A549 treated with CORT108297 at 1 μM for 4 hours (cell line): ENCODE data around the gene PAFAH2. TPM values are rescaled to one million over a fixed set of nuclear protein-coding genes. Genes with fewer than 3 reads are reported as not detected.

Experiments used
- total RNA-seq: library from RNA; stranded (reverse); fragments of 200-300 nt; extraction: Qiagen RNA extraction; gene quantifications from 5 replicates; pipeline ENCODE4 v1.2.3, GENCODE V29; 2022

PAFAH2 gene
- total RNA-seq: 7.5 to 9.6 TPM (median 7.6 TPM) in 5 replicates

GRCh38 chr1:25997828-25998761 is at the start of gene PAFAH2:
Gene PAFAH2 (minus strand): TSS chr1:25998063. CDS start chr1:25990816, 7,247 bp downstream.

GRCh38 chr1:26045722-26046245 is 47.9 kb upstream of the PAFAH2 start, which contains the start of gene SLC30A2:
Gene SLC30A2 (minus strand): TSS chr1:26046118. CDS start chr1:26045896, 222 bp downstream.

GRCh38 chr1:26021647-26022403 is 24.0 kb upstream of the PAFAH2 start, which contains the start of gene EXTL1:
Gene EXTL1 (plus strand): TSS chr1:26021775. CDS start chr1:26022647, 872 bp downstream.

Other genes starting within 250 kb of the PAFAH2 start
- 54.3 to 64.6 TPM (median 62.1 TPM) in 5 replicates for gene SELENON, start 197.9 kb downstream of the PAFAH2 start, total RNA-seq
- gene MTFR1L, start 178.1 kb downstream of the PAFAH2 start, total RNA-seq: 23.1 to 26.1 TPM (median 25.4 TPM) in 5 replicates
- gene AUNIP, start 138.6 kb downstream of the PAFAH2 start, total RNA-seq: 6.0 to 8.0 TPM (median 6.4 TPM) in 5 replicates
- 3.7 to 5.3 TPM (median 4.7 TPM) in 5 replicates for gene PAQR7, start 122.4 kb downstream of the PAFAH2 start, total RNA-seq
- 181 to 210 TPM (median 197 TPM) in 5 replicates for gene STMN1, start 91.6 kb downstream of the PAFAH2 start, total RNA-seq
- gene EXTL1, start 23.7 kb upstream of the PAFAH2 start, total RNA-seq: 0.01 to 0.04 TPM in 2 of 5 replicates, not detected in the others
- 0.03 to 0.10 TPM (median 0.09 TPM) in 5 replicates for gene SLC30A2, start 48.1 kb upstream of the PAFAH2 start, total RNA-seq
- gene TRIM63, start 69.6 kb upstream of the PAFAH2 start, total RNA-seq: 0.08 to 0.17 TPM (median 0.13 TPM) in 5 replicates
- 1.5 to 2.0 TPM (median 1.9 TPM) in 5 replicates for gene PDIK1L, start 113.8 kb upstream of the PAFAH2 start, total RNA-seq
- gene FAM110D, start 161.0 kb upstream of the PAFAH2 start, total RNA-seq: 0.03 to 0.07 TPM (median 0.07 TPM) in 3 of 5 replicates, not detected in the others
- not detected in 5 replicates for gene C1orf232, start 170.9 kb upstream of the PAFAH2 start, total RNA-seq
- gene ZNF593, start 171.8 kb upstream of the PAFAH2 start, total RNA-seq: 48.0 to 76.8 TPM (median 69.5 TPM) in 5 replicates
- gene ZNF593OS, start 173.8 kb upstream of the PAFAH2 start, total RNA-seq: 0.09 to 0.47 TPM in 2 of 5 replicates, not detected in the others
- gene CNKSR1, start 179.4 kb upstream of the PAFAH2 start, total RNA-seq: 0.18 to 0.37 TPM (median 0.33 TPM) in 5 replicates
- not detected in 5 replicates for gene CATSPER4, start 192.5 kb upstream of the PAFAH2 start, total RNA-seq
- 12.2 to 14.6 TPM (median 13.0 TPM) in 5 replicates for gene CEP85, start 236.1 kb upstream of the PAFAH2 start, total RNA-seq